HepG2 (cell line): Measurements from ENCODE around the gene ANKRD39. TPM values are rescaled to one million over a fixed set of nuclear protein-coding genes. Genes with fewer than 3 reads are reported as not detected.

ENCODE experiments used
- ATAC-seq: fragments of 200-7000 bp; cut with Tn5 transposase; 3 replicates; pipeline ENCODE4 v1.9.1; 2020; ENCODE audit warnings: mild to moderate bottlenecking, moderate library complexity
- BruUV-seq: library from RNA; stranded (reverse); fragments of 400-500 nt; replicated peaks from 2 replicates; lab custom pipeline; 2021; lab: Mats Ljungman, UMichigan
- CTCF ChIA-PET: fragments of 300-600 bp; formaldehyde crosslinking; extraction: SDS; loops from one replicate; lab custom pipeline; 2021; ENCODE audit warnings: low total read pairs, inconsistent platforms, low intra/inter-chr PET ratio; lab: Yijun Ruan, JAX
- POLR2A ChIA-PET: fragments of 350-600 bp; sonication (Branson Sonifier 250); formaldehyde crosslinking; loops from one replicate; lab custom pipeline; 2020; ENCODE audit warnings: antibody characterized with exemption, inconsistent platforms; lab: Yijun Ruan, JAX
- DNase-seq: peaks from one replicate; pipeline ENCODE4 v3.0.0-alpha.2; 2015; ENCODE audit warnings: low spot score
- FAIRE-seq: peaks from 3 replicates; lab custom pipeline; 2011; peaks lifted over from hg19 to GRCh38; lab: Jason Lieb, UNC
- H2AFZ ChIP-seq: one replicate; pipeline ENCODE4 v1.6.1; 2011; ENCODE audit warnings: low read length, inconsistent platforms
- H3K27ac ChIP-seq: fragments of 300-600 bp; 3 replicates; pipeline ENCODE4 v1.8.0; 2011; ENCODE audit warnings: mixed run types, mild to moderate bottlenecking, mixed read lengths, low read length, inconsistent platforms; ENCODE audit not compliant: insufficient read depth; ENCODE audit errors: extremely low read length
- H3K27me3 ChIP-seq, 2 experiments: fragments of 200-600 bp in 1 of 2; 2 replicates in 1 of 2; 3 replicates in 1 of 2; pipeline versions ENCODE4 v1.6.0 to v1.8.0; 2011; ENCODE audit warnings: low read length in 2 of 2, mild to moderate bottlenecking in 2 of 2, moderate library complexity in 2 of 2, inconsistent platforms in 1 of 2; ENCODE audit not compliant: insufficient read depth in 2 of 2, control insufficient read depth in 1 of 2
- H3K36me3 ChIP-seq, 2 experiments: fragments of 200-600 bp in 1 of 2; replicated peaks in 1 of 2; 2 replicates in 1 of 2; 3 replicates in 1 of 2; pipeline versions ENCODE4 v1.5.1 to v1.8.0; 2011; ENCODE audit warnings: low read length in 2 of 2, inconsistent platforms in 1 of 2; ENCODE audit not compliant: insufficient read depth in 2 of 2, control insufficient read depth in 1 of 2
- H3K4me1 ChIP-seq: 2 replicates; pipeline ENCODE4 v1.5.1; 2012; ENCODE audit warnings: low read length, inconsistent platforms; ENCODE audit not compliant: insufficient read depth
- H3K4me2 ChIP-seq: 2 replicates; pipeline ENCODE4 v1.6.0; 2011; ENCODE audit warnings: low read depth, low read length, inconsistent platforms
- H3K4me3 ChIP-seq, 3 experiments: fragments of 200-600 bp in 1 of 3; sonication (generic), shearing (Covaris generic) in 1 of 3; replicated peaks in 1 of 3; 2 replicates each; pipeline ENCODE4 v1.5.1; 2011 to 2016; ENCODE audit warnings: low read length in 3 of 3, inconsistent platforms in 2 of 3, low read depth in 2 of 3, mild to moderate bottlenecking in 2 of 3, control low read depth in 1 of 3, mixed read lengths in 1 of 3; ENCODE audit not compliant: insufficient read depth in 1 of 3
- H3K79me2 ChIP-seq: one replicate; pipeline ENCODE4 v1.6.1; 2011; ENCODE audit warnings: low read length, inconsistent platforms; ENCODE audit not compliant: insufficient read depth
- H3K9ac ChIP-seq: 2 replicates; pipeline ENCODE4 v1.6.0; 2011; ENCODE audit warnings: mild to moderate bottlenecking, low read depth, low read length, inconsistent platforms; ENCODE audit not compliant: insufficient read depth
- H3K9me3 ChIP-seq: 2 replicates; pipeline ENCODE4 v1.5.1; 2012; ENCODE audit warnings: mild to moderate bottlenecking, low read length
- H4K20me1 ChIP-seq: 2 replicates; pipeline ENCODE4 v1.6.0; 2011; ENCODE audit warnings: inconsistent platforms, mild to moderate bottlenecking, low read length, moderate library complexity; ENCODE audit not compliant: insufficient read depth
- ATAD3A ChIP-seq: sonication (generic); formaldehyde crosslinking; IDR thresholded peaks from 2 replicates; pipeline ENCODE4 v1.4.0; 2020; ENCODE audit warnings: missing genetic modification reagents
- BATF2 ChIP-seq: sonication (generic); formaldehyde crosslinking; IDR thresholded peaks from 2 replicates; pipeline ENCODE4 v1.8.0; 2022; ENCODE audit warnings: mild to moderate bottlenecking, missing genetic modification reagents, moderate library complexity
- DNMT3B ChIP-seq: conservative IDR thresholded peaks from 2 replicates; pipeline ENCODE4 v1.6.1; 2016; ENCODE audit warnings: missing biosample characterization, control low read depth
- HOXA3 ChIP-seq: sonication (generic); formaldehyde crosslinking; IDR thresholded peaks from 2 replicates; pipeline ENCODE4 v1.5.0; 2020; ENCODE audit warnings: missing genetic modification reagents
- HOXA9 ChIP-seq: sonication (generic); formaldehyde crosslinking; IDR thresholded peaks from 2 replicates; pipeline ENCODE4 v1.8.1; 2022; ENCODE audit warnings: missing genetic modification reagents, mild to moderate bottlenecking, moderate library complexity, borderline replicate concordance
- IRF9 ChIP-seq: sonication (generic); formaldehyde crosslinking; IDR thresholded peaks from 2 replicates; pipeline ENCODE4 v1.8.0; 2022; ENCODE audit warnings: missing genetic modification reagents, mild to moderate bottlenecking, borderline replicate concordance
- KLF12 ChIP-seq: sonication (generic); formaldehyde crosslinking; IDR thresholded peaks from 2 replicates; pipeline ENCODE4 v1.4.0; 2020; ENCODE audit warnings: missing genetic modification reagents, borderline replicate concordance
- TEAD2 ChIP-seq: sonication (generic); formaldehyde crosslinking; IDR thresholded peaks from 2 replicates; pipeline ENCODE4 v1.9.0; 2021; ENCODE audit warnings: missing genetic modification reagents
- ZC3H13 ChIP-seq: sonication (generic); formaldehyde crosslinking; IDR thresholded peaks from 2 replicates; pipeline ENCODE4 v1.8.1; 2023; ENCODE audit warnings: mild to moderate bottlenecking, missing genetic modification reagents, moderate library complexity
- ZFP41 ChIP-seq: sonication (generic); formaldehyde crosslinking; IDR thresholded peaks from 2 replicates; pipeline ENCODE4 v1.4.0; 2020; ENCODE audit warnings: mild to moderate bottlenecking, missing genetic modification reagents, borderline replicate concordance
- ZNF737 ChIP-seq: sonication (generic); formaldehyde crosslinking; IDR thresholded peaks from 2 replicates; pipeline ENCODE4 v1.5.0; 2020; ENCODE audit warnings: missing genetic modification reagents, mild to moderate bottlenecking, borderline replicate concordance
- ZNF747 ChIP-seq: sonication (generic); formaldehyde crosslinking; IDR thresholded peaks from 2 replicates; pipeline ENCODE4 v1.8.1; 2023; ENCODE audit warnings: missing genetic modification reagents, mild to moderate bottlenecking, borderline replicate concordance
- ZNF770 ChIP-seq: sonication (generic); formaldehyde crosslinking; IDR thresholded peaks from 2 replicates; pipeline ENCODE4 v1.5.0; 2020; ENCODE audit warnings: mild to moderate bottlenecking, missing genetic modification reagents
- ZSCAN20 ChIP-seq: sonication (generic); formaldehyde crosslinking; IDR thresholded peaks from 2 replicates; pipeline ENCODE4 v1.4.0; 2020; ENCODE audit warnings: missing genetic modification reagents, mild to moderate bottlenecking, borderline replicate concordance
- WGBS: methylation state at CpG from one replicate; pipeline ENCODE4 v1.1.6; 2017; ENCODE audit warnings: low lambda C conversion rate; 5-methylcytosine and 5-hydroxymethylcytosine counted together
- in situ Hi-C: cut with HindIII; loops from 2 replicates; pipeline ENCODE4 v1.10.0; 2017; ENCODE audit warnings: low pct_unique_long_range_greater_than_20kb; ENCODE audit not compliant: extremely low pct_ligation_motif_present
- intact Hi-C: fragments of 100-400 bp; cut with micrococcal nuclease; formaldehyde crosslinking; loops from one replicate; pipeline ENCODE4 v1.10.0; 2022; ENCODE audit not compliant: unreplicated experiment
- polyA plus RNA-seq, 8 experiments: library from polyadenylated mRNA; depleted of rRNA in 3 of 8; stranded (reverse) in 7 of 8; unstranded in 1 of 8; fragments of >200 nt; fragmentation: Illumina TruSeq in 4 of 8; extraction: Trizol in 4 of 8; gene quantifications; 2 replicates each; pipeline versions ENCODE4 v1.2.1 to v1.2.3, GENCODE V29; 2011 to 2016; ENCODE audit warnings: low read depth in 4 of 8, missing spikeins in 1 of 8, mixed read lengths in 1 of 8; ENCODE audit not compliant: insufficient read depth in 1 of 8
- total RNA-seq, 5 experiments: library from RNA; depleted of rRNA; stranded (reverse); fragments of >200 nt; fragmentation: Illumina TruSeq; extraction: Trizol; gene quantifications; 2 replicates each; pipeline ENCODE4 v1.2.3, GENCODE V29; 2016; ENCODE audit warnings: low read depth in 1 of 5

ANKRD39 gene
- total and polyA plus RNA-seq, 2 of the 13 experiments (the other 11 are each of a cell fraction or from before 2014, with no cell fraction given): 23.2 to 24.8 TPM

- intact Hi-C loops: no loop called here
Measured at GRCh38 chr2:96895746-96896651, 38.2 kb upstream of the ANKRD39 start.

GRCh38 chr2:96895032-96895745 is 37.4 kb upstream of the ANKRD39 start:
- CTCF ChIA-PET: no interaction called here
- WGBS: 51% methylated on average over 9 of the region's 10 CpGs
- in situ Hi-C loops: no loop called here
- FAIRE-seq (no peak), DNase-seq (no peak), ATAC-seq (peak; percentile 12; the same call in 2 of the 3 replicates)
- Histone ChIP-seq H3K4me1 (no peaks in the 10 kb centered on the region), H3K27me3 (peaks cover 24 to 69% of the 10 kb centered on the region in 2 experiments), H4K20me1 (no peaks in the 10 kb centered on the region), H2AFZ (no peak overlapping the region), H3K4me2 (no peak overlapping the region), H3K79me2 (no peaks in the 10 kb centered on the region), H3K27ac (no peak overlapping the region), H3K9me3 (no peaks in the 10 kb centered on the region), H3K36me3 (no peaks in the 10 kb centered on the region), H3K4me3 (no peak overlapping the region), H3K9ac (no peak overlapping the region)
- intact Hi-C loops: no loop called here
- POLR2A ChIA-PET: no interaction called here
- no TSS peak for BruUV-seq
- no peak for TF ChIP-seq KLF12 (CRISPR knock-in tag)
- no peak for TF ChIP-seq IRF9
- TF ChIP-seq ZSCAN20: no peak
- TF ChIP-seq TEAD2 (CRISPR knock-in tag): no peak
- TF ChIP-seq ZFP41 (CRISPR knock-in tag): no peak
- TF ChIP-seq BATF2: no peak
- TF ChIP-seq ZNF747: no peak
- TF ChIP-seq ATAD3A (CRISPR knock-in tag): no peak
- TF ChIP-seq ZNF770: no peak
- TF ChIP-seq HOXA9: no peak

More at GRCh38 chr2:96895746-96896651, 38.2 kb upstream of the ANKRD39 start:
- ChIA-PET POLR2A (no interaction called here), CTCF (no interaction called here)
- Histone ChIP-seq H3K79me2 (no peaks in the 10 kb centered on the region), H3K4me1 (no peaks in the 10 kb centered on the region), H2AFZ (no peak overlapping the region), H3K27me3 (peaks cover 23 to 69% of the 10 kb centered on the region in 2 experiments), H3K4me3 (no peak overlapping the region), H3K4me2 (no peak overlapping the region), H3K9me3 (no peaks in the 10 kb centered on the region), H3K9ac (no peak overlapping the region), H4K20me1 (no peaks in the 10 kb centered on the region), H3K27ac (no peak overlapping the region), H3K36me3 (no peaks in the 10 kb centered on the region)
- no peak for DNase-seq
- BruUV-seq: no TSS peak
- no peak for TF ChIP-seq DNMT3B
- no peak for TF ChIP-seq ZNF737
- no peak for TF ChIP-seq ZC3H13 (CRISPR knock-in tag)
- no peak for TF ChIP-seq HOXA3 (CRISPR knock-in tag)
- no peak; the same call in 2 of the 3 replicates for ATAC-seq
- FAIRE-seq: no peak
- in situ Hi-C loops: no loop called here
- 34% methylated on average over 9 of the region's 18 CpGs for WGBS
